Suprapubic skin (tissue), 3 donors: Measurements from ENCODE around the gene MFSD12.

ENCODE experiments used
- EP300 ChIP-seq: sonication (generic); formaldehyde crosslinking; IDR thresholded peaks from one replicate; pipeline ENCODE4 v1.6.1; 2017; ENCODE audit warnings: antibody characterized with exemption
- POLR2A ChIP-seq, 2 donors: fragments of 450-650 bp; IDR thresholded peaks; one replicate each; pipeline ENCODE4 v1.6.1; 2017; ENCODE audit warnings: antibody characterized with exemption in 2 of 2, mild to moderate bottlenecking in 2 of 2, moderate library complexity in 2 of 2
- TF ChIP-seq, protein P1 (sequence below), 2 donors: fragments of 200-600 bp in 1 of 2; fragments of 450-650 bp in 1 of 2; sonication (generic) in 1 of 2; IDR thresholded peaks; one replicate each; pipeline ENCODE4 v1.5.1; 2016 to 2019; ENCODE audit warnings: antibody characterized with exemption in 2 of 2, mild to moderate bottlenecking in 1 of 2, moderate library complexity in 1 of 2

DNA sequence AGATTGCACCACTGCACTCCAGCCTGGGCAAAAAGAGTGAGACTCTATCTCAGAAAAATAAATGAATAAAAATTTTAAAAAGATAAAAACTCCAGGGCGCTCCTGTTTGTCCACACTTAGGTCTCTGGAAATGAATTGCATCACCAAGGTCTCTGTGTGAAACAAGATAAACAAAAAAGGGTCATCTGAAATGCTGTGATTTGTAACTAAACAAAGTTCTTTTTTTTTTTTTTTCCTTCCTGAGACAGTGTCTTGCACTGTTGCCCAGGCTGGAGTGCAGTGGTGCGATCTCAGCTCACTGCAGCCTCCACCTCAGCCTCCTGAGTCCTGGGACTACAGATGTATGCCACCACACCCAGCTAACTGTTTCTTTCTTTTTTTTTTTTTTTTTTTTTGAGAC lies 39.7 kb downstream of the MFSD12 start:
- TF ChIP-seq, protein P1, sequence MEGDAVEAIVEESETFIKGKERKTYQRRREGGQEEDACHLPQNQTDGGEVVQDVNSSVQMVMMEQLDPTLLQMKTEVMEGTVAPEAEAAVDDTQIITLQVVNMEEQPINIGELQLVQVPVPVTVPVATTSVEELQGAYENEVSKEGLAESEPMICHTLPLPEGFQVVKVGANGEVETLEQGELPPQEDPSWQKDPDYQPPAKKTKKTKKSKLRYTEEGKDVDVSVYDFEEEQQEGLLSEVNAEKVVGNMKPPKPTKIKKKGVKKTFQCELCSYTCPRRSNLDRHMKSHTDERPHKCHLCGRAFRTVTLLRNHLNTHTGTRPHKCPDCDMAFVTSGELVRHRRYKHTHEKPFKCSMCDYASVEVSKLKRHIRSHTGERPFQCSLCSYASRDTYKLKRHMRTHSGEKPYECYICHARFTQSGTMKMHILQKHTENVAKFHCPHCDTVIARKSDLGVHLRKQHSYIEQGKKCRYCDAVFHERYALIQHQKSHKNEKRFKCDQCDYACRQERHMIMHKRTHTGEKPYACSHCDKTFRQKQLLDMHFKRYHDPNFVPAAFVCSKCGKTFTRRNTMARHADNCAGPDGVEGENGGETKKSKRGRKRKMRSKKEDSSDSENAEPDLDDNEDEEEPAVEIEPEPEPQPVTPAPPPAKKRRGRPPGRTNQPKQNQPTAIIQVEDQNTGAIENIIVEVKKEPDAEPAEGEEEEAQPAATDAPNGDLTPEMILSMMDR (IDR thresholded peaks at IDR 0.05), result no peak
- TF ChIP-seq EP300, result no peak
- no peak for TF ChIP-seq POLR2A (IDR thresholded peaks at IDR 0.05)
